Stimulated activated CD8-positive, alpha-beta memory T cell treated with anti-CD3 and anti-CD28 coated beads, Interleukin-12 subunit alpha, Interleukin-12 subunit beta, amount 100 ng/mL, for 4 hours (primary cell): ENCODE results near the gene ZNF479.
"Not testable (repeated sequence)": the region's sequence is repeated elsewhere in the genome, so short reads cannot be mapped to it uniquely, and the experiment has no call there.

Experiments used
- DNase-seq: peaks from one replicate; pipeline ENCODE4 v3.0.0-alpha.2; 2020; ENCODE audit warnings: low read depth

Gene ZNF479

GRCh38 chr7:57132336-57132735, at the start of gene ZNF479:
Gene ZNF479, minus strand, starts transcription at chr7:57132436. Its CDS starts 112 bp downstream, at chr7:57132324.
- DNase-seq = not testable (repeated sequence)

- no peak for DNase-seq
Observed at GRCh38 chr7:57182031-57182430, 49.8 kb upstream of the ZNF479 start.

- DNase-seq = no peak
Observed at GRCh38 chr7:57181281-57181680, 49.0 kb upstream of the ZNF479 start.

DNA sequence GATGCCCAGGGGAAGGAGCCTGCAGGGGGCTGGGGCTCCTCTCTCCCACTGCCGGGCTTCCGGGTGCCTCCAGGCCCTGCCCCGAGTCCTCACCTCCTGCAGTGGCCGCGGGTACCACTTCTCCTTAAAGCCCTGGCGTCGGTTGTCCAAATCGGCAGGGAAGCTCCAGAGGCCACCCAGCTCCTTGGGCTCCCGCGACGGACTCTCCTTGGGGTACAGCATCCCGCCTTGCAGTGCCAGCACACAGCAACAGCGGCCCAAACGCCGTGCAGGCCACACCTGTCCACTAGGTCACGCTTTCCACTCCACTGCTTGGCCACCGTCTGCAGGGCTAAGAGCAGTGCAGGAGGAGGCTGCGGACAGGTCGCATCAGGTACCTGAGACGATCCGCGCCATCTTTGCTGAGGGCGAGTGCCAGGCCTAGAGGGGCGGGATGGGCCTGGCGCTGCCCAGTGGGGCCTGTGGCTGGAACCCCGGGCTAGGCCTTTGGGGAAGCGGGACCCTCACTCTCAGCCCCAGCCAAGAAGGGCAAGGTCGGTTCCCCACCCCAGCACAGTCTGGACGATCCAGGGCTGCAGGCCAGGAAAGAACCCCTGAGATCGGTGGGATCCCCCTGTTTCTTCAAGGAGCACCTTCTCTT, 47.7 kb upstream of the ZNF479 start:
- no peak for DNase-seq

DNA sequence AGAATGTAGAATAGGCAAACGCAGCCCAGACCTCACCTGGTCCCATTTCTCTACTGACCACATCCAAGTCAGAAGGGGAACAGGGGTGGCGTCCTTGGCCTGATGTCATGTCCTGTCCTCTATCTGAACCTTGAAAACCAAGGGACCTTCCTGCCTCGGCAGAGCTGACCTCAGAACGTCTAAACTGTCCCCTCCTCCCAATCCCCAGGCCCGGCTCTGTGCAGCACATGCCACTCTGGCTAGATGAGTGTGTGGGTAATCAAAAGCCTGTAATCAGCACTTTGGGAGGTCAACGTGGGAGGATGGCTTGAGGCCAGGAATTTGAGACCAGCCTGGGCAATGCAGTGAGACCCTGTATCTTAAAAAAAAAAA, 46.5 kb upstream of the ZNF479 start:
- DNase-seq = no peak

GRCh38 chr7:57177856-57178767, 45.9 kb upstream of the ZNF479 start:
- no peak for DNase-seq

DNA sequence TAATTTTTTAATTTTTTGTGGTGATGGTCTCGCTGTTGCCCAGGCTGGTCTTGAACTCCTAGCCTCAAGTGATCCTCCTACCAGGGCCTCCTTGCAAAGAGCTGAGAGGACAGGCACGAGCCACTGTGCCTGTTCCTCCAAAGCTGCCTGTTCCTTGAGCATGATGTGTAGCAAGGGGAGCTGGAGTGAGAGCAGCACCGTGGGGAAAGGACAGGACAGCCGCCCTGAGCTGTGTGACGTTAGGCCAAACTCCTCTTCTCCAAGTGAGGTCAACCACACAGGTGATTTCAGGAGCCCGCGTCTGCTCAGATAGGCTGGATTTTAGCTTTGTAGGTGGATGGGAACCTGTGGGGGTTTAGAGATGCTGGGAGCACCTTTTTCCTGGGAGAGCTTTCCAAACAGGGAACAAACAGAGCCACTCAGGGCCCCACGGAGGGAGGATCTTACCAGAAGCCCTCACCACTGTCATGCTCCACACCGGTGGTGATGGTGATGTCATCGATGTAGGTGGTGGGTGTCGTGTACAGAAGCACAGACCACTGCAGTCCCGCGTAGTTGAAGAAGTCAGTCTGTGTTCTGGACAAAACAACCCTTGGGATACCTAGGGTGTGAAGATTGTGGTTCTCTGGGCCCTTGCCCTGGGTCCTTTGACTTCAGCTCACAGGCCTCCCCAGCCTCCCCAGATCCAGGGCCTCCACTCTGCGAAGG, 44.8 kb upstream of the ZNF479 start:
- no peak for DNase-seq

DNA sequence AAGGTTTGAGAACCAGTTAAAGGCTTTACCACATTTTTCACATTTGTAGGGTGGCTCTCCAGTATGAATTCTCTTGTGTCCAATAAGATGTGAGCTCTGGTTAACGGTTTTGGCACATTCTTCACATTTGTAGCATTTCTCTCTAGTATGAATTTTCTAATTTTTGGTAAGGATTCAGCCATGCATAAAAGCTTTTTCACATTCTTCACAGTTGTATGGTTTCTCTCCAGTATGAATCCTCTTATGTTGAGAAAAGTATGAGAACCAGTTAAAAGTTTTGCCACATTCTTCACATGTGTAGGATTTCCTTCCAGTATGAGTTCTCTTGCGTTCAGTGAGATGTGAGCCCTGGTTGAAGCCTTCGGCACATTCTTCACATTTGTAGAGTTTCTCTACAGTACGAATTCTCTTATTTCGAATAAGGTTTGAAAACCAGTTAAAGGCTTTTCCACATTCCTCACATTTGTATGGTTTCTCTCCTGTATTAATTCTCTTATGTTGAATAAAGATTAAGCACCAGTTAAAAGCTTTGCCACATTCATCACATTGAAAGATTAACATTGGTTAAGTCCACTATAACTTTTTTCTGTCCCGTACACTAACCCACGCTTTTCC, 33.2 kb upstream of the ZNF479 start:
- DNase-seq = no peak

DNA sequence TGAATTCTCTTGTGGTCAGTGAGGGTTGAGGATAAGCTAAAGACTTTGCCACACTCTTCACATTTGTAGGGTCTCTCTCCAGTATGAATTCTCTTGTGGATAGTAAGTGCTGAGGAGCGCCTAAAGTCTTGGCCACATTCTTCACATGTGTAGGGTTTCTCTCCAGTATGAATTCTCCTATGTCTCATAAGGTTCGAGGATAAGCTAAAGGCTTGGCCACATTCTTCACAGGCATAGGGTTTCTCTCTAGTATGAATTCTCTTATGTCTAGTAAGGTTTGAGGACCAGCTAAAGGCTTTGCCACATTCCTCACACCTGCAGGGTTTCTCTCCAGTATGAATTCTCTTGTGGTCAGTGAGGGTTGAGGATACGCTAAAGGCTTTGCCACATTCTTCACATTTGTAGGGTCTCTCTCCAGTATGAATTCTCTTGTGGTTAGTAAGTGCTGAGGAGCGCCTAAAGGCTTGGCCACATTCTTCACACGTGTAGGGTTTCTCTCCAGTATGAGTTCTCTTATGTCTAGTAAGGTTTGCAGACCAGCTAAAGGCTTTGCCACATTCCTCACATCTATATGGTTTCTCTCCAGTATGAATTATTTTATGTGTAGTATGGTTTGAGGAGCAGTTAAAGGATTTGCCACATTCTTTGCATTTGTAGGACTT, 12.0 kb downstream of the ZNF479 start:
- DNase-seq = not testable (repeated sequence)
